Psoas muscle (tissue), 8 donors: ENCODE measurements around the gene WFDC8. TPM values are rescaled to one million over a fixed set of nuclear protein-coding genes. Genes with fewer than 3 reads are reported as not detected.

Source experiments
- ATAC-seq, 4 donors: fragments of 200-7000 bp; cut with Tn5 transposase; one replicate each; pipeline ENCODE4 v1.9.1; 2020; ENCODE audit warnings: moderate library complexity in 3 of 4, mild to moderate bottlenecking in 2 of 4
- DNase-seq, 2 donors: peaks; one replicate each; pipeline ENCODE4 v3.0.0-alpha.2; 2020
- H3K27ac ChIP-seq: fragments of 200-600 bp; one replicate; pipeline ENCODE4 v1.8.0; 2022
- H3K27me3 ChIP-seq, 3 donors: fragments of 200-600 bp in 1 of 3; one replicate each; pipeline versions ENCODE4 v1.6.1 to v1.8.0; 2013 to 2022; ENCODE audit warnings: low read length in 2 of 3, mild to moderate bottlenecking in 2 of 3, moderate library complexity in 1 of 3; ENCODE audit not compliant: insufficient read depth in 3 of 3
- H3K36me3 ChIP-seq, 2 donors: fragments of 200-600 bp in 1 of 2; one replicate each; pipeline versions ENCODE4 v1.6.1 to v1.8.0; 2013 to 2022; ENCODE audit warnings: low read depth in 1 of 2, mild to moderate bottlenecking in 1 of 2, moderate library complexity in 1 of 2; ENCODE audit not compliant: insufficient read depth in 1 of 2
- H3K4me1 ChIP-seq: fragments of 200-600 bp; one replicate; pipeline ENCODE4 v1.8.0; 2022
- H3K4me3 ChIP-seq: fragments of 200-600 bp; one replicate; pipeline ENCODE4 v1.8.0; 2022; ENCODE audit warnings: mild to moderate bottlenecking
- H3K9me3 ChIP-seq: fragments of 200-600 bp; one replicate; pipeline ENCODE4 v1.8.0; 2022
- CTCF ChIP-seq: fragments of 200-600 bp; IDR thresholded peaks from one replicate; pipeline ENCODE4 v1.8.0; 2022; ENCODE audit warnings: antibody characterized with exemption
- WGBS, 3 donors: extraction: QIAGEN DNeasy Blood & Tissue Kit; methylation state at CpG; one replicate each; pipeline versions ENCODE4 v1.1.6 to v1.1.7; 2013; 5-methylcytosine and 5-hydroxymethylcytosine counted together
- intact Hi-C, 2 donors: fragments of 100-400 bp; cut with DNase I; formaldehyde crosslinking; loops; one replicate each; pipeline versions ENCODE4 v1.11.0 to v1.14.2; 2022
- polyA plus RNA-seq, 3 donors: library from polyadenylated mRNA; stranded (reverse); fragments of 200-250 nt; gene quantifications; one replicate each; pipeline ENCODE4 v1.2.3, GENCODE V29; 2013
- total RNA-seq, 4 donors: library from RNA; stranded (reverse); fragmentation: NEBNext Ultra II Directional in 2 of 4; extraction: Animal tissue kit (Norgen Biotek cat#: 25700) in 2 of 4; gene quantifications; one replicate each; pipeline versions ENCODE4 v1.2.1 to v1.2.4, GENCODE V29; 2021 to 2023
- donor health status: healthy with polysubstance abuse.
- donor health status: DM: no; HTN: no; CAD: no; lungs with moderate emphysema.
- donor health status: Bipolar disorder and iron deficiency.
- donor health status: healthy.
- donor health status: DM: yes; HTN: yes; CAD: no.
- donor health status: DM: no; HTN: no; CAD: no.
- donor health status: DM: no; HTN: no; CAD: no.
- donor health status: DM: yes; HTN: yes; CAD: no.

The WFDC8 gene
- total and polyA plus RNA-seq, 7 donors = not detected

GRCh38 chr20:45555198-45555597, 23.9 kb downstream of the WFDC8 start:
- WGBS, 3 donors = 77 to 81% (median 78%) methylated on average over 1 of the region's 1 CpG
- H3K4me3 ChIP-seq = no peak overlapping the region

GRCh38 chr20:45552456-45552855, 26.6 kb downstream of the WFDC8 start:
- no peak for DNase-seq
- no peak overlapping the region for H3K27ac ChIP-seq
- no peak overlapping the region for H3K4me3 ChIP-seq
- peaks cover 0 to 10% (median 4%) of the 10 kb centered on the region in 3 donors for H3K27me3 ChIP-seq
- no peaks in the 10 kb centered on the region for H3K4me1 ChIP-seq
- 63 to 72% (median 67%) methylated on average over 2 of the region's 2 CpGs for WGBS, 3 donors
- no peak for TF ChIP-seq CTCF
- H3K36me3 ChIP-seq = no peaks in the 10 kb centered on the region
- H3K9me3 ChIP-seq = no peaks in the 10 kb centered on the region
- ATAC-seq = no peak
- intact Hi-C loops = no loop called here

More at GRCh38 chr20:45555198-45555597, 23.9 kb downstream of the WFDC8 start:
- no peak for TF ChIP-seq CTCF
- no peaks in the 10 kb centered on the region for H3K9me3 ChIP-seq
- intact Hi-C loops = no loop called here
- DNase-seq (no peak), ATAC-seq (no peak)
- H3K27ac ChIP-seq = no peak overlapping the region
- no peaks in the 10 kb centered on the region for H3K4me1 ChIP-seq
- peaks cover 0 to 5% (median 0%) of the 10 kb centered on the region in 3 donors for H3K27me3 ChIP-seq
- H3K36me3 ChIP-seq = no peaks in the 10 kb centered on the region

GRCh38 chr20:45550765-45551164, 28.3 kb downstream of the WFDC8 start:
- H3K27ac ChIP-seq = no peak overlapping the region
- intact Hi-C loops = no loop called here
- no peak for TF ChIP-seq CTCF
- no peaks in the 10 kb centered on the region for H3K4me1 ChIP-seq
- ATAC-seq = no peak
- H3K27me3 ChIP-seq = peaks cover 0 to 10% (median 4%) of the 10 kb centered on the region in 3 donors
- no peaks in the 10 kb centered on the region for H3K36me3 ChIP-seq
- H3K4me3 ChIP-seq = no peak overlapping the region
- H3K9me3 ChIP-seq = no peaks in the 10 kb centered on the region
- DNase-seq = no peak

- Histone ChIP-seq H3K27ac (no peak overlapping the region), H3K4me3 (no peak overlapping the region), H3K27me3 (peaks cover 0 to 10% (median 4%) of the 10 kb centered on the region in 3 donors), H3K4me1 (no peaks in the 10 kb centered on the region), H3K9me3 (no peaks in the 10 kb centered on the region), H3K36me3 (no peaks in the 10 kb centered on the region)
- ATAC-seq = no peak
- DNase-seq = no peak
- 76 to 88% (median 86%) methylated on average over 7 of the region's 7 CpGs for WGBS, 3 donors
- intact Hi-C loops = loop anchor here in 1 of 2 donors (5.0 kb wide), 1 partner anchor 224 kb away; no protein-coding TSS in a partner anchor
- no peak for TF ChIP-seq CTCF
These were observed 30.7 kb downstream of the WFDC8 start for GRCh38 chr20:45548410-45548809.

GRCh38 chr20:45547206-45547770, 31.8 kb downstream of the WFDC8 start, which contains the start of gene EPPIN:
EPPIN (minus strand) TSS chr20:45547401; CDS start chr20:45547357, 44 bp downstream.
- Histone ChIP-seq H3K27me3 (peaks cover 0 to 10% (median 4%) of the 10 kb centered on the region in 3 donors), H3K27ac (no peak within 1 kb of the TSS), H3K9me3 (no peaks in the 10 kb centered on the region), H3K4me3 (no peak within 1 kb of the TSS), H3K4me1 (no peaks in the 10 kb centered on the region), H3K36me3 (no peaks in the 10 kb centered on the region)
- ATAC-seq (no peak), DNase-seq (no peak)
- intact Hi-C loops = loop anchor here in 1 of 2 donors (5.0 kb wide), 1 partner anchor 225 kb away; no protein-coding TSS in a partner anchor
- no peak for TF ChIP-seq CTCF
- WGBS, 3 donors = 69 to 80% (median 69%) methylated on average over 6 of the region's 6 CpGs
